Nucleus accumbens (tissue), 56 donors: Measurements from ENCODE around the gene RPP25L.

Experiments
- DNase-seq, 56 donors: peaks; one replicate each; lab custom pipeline; 2025; lab: John Stamatoyannopoulos, UW

Gene RPP25L

GRCh38 chr9:34588671-34589635 is 22.9 kb downstream of the RPP25L start:
- peak in 14 of 56 donors; percentile 16 to 62 (median 34) for DNase-seq

GRCh38 chr9:34587271-34587670 is 24.6 kb downstream of the RPP25L start:
- no peak for DNase-seq

- no peak for DNase-seq
These were observed 25.8 kb downstream of the RPP25L start for GRCh38 chr9:34585946-34586669.

- DNase-seq = no peak
These were observed 26.9 kb downstream of the RPP25L start for GRCh38 chr9:34584970-34585369.

- no peak for DNase-seq
These were observed 29.1 kb downstream of the RPP25L start for GRCh38 chr9:34582787-34583186.

DNA sequence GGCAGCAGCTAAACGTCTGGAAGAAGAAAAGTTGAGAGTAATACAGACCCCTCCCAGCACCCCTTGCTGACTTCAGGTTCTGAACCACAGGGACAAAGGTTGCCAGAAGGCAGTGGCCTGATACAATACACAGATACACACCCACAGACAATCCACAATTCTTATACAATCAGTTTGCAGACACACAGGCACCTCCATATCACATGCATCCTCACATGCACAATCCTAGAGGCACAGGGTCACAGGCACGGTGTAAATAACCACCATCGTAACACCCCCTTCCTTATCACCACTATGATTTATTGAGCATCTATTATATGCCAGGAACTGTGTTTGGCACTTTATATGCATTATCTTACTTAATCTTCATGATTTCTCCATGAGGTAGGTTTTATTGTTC is 30.6 kb downstream of the RPP25L start:
- DNase-seq = no peak

DNA sequence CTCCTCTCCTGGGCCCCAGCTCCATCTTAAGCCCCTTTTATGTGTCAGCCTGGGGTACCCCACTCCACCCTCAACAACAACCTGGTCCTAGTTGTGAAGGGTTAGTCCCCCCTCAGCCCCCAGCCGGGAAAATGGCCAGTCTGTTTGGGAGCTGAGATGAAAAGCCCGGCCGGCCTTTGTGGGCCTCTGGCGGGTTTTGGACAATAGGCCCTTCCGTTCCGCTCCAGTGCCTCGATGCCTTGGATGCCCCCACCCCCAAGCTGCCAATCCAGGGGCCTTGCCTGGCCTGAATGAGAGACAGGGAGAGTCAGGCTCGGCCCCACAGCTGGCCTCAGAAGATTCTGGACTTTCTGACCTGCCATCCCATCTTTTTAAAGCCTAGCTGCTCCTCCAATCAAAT is 31.5 kb downstream of the RPP25L start:
- DNase-seq = peak in 16 of 56 donors; percentile 12 to 52 (median 26)

DNA sequence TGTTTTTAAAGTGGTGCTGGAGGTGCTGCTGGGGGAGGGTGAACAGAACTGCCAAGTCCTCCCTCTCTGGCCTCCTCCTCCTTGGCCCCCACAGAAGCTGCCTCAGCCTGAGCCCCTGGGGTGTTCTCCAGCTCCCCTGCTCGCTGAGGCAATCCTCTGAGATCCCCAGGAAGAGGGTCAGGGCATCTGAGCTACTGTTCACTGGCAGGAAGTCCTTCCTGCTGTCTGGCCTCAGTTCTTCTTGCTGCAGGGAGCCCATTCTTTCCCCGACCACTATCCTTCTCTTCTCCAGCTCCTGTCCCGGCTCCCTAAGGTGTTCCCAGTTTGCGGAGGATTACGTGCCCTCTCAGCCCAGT is 32.1 kb downstream of the RPP25L start:
- DNase-seq = no peak

GRCh38 chr9:34579104-34579807 is 32.6 kb downstream of the RPP25L start:
- DNase-seq = peak in 6 of 56 donors; percentile 6 to 46 (median 25)

GRCh38 chr9:34578241-34579103 is 33.4 kb downstream of the RPP25L start:
- DNase-seq = peak in 5 of 56 donors; percentile 11 to 30 (median 23)

GRCh38 chr9:34577400-34578240 is 34.3 kb downstream of the RPP25L start:
- peak in 8 of 56 donors; percentile 3 to 62 (median 28) for DNase-seq

DNA sequence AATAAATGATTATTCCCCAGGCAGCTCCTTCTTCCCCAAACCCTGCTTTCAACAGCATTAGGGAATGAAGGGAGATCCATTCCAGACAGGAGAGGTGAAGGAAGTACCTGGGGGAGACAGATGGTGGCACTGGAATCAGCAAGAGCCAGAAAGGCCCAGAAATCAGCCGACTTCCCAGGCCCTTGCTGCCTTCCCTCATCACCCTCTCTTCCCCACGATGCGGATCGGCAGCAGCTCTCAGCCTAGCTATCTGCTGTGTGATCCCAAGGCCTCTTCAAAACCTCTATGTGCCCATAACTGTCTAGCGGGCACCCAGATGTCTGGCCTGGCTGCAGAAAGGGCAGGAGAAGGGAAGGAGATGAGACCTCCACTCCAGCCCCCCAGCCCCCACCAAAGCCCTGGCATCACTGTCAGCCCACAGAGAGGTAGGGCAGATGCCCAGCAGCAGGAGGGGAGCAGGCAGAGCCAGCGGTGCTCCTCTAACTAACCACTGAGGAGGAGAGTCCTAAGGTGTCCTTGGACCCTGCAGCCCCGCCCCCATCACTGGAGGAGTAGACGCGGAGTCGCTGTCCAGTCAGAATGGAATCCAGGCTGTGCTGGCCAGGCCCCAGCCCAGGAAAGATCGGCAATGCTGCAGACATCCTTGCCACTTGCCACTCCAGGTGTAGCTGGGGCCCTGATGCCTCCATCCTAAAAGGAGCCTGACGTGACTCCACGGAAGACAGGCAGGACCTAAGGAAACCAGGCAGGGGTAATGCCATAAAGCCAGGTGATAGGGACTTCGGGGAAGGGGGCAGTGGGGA is 35.1 kb downstream of the RPP25L start:
- no peak for DNase-seq

DNA sequence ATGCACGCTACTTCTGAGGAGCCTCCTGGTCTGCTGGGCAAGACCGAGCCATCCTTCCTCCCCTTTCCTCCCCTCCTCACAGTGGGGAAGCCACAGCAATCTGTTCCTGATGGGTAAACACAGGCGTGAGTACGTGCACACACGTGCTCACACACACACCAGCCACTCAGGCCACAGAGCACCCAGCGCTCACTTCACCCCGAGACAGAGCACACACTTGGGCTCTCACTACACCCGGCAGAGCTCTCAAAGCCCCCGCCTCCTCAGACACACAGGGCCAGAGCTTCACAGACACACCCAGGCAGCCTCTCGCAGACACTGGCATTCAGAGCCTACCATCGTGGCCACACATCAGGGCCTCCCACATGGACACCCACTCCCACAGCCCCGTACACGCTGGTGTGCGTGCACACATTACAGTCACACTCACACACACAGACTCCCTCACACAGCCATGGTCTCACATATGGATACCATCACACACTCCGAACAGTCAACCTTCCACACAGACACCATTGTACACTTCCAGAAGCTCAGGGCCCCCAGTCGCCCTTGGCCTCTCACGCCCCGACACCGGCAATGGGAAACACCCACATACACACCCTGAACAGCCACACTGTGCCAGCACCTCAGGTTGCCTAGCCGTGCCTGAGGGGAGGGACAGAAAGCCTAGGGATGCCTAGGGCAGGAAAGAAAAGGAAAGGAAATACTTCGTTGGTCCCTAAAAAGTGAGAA is 35.9 kb downstream of the RPP25L start:
- no peak for DNase-seq

DNA sequence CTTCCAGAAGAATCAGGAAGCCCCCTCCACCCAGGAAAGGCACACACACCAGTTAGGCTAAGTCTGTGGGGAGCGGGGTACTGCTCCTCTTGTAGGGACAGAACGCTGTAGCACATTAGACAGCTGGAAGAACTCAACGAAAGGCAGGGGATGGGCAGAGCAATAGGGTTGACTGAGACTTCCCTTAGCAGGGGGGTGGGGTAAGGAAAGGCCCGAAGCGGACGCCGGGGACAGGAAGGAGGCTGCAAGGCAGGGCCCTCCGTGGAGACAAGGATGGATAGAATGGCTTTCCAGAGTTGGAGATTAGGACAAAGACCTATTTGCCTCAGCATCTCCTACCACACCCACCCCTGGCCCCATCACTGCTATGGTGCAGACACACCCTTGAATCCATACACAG is 36.7 kb downstream of the RPP25L start:
- DNase-seq = no peak

- DNase-seq = no peak
These were observed 37.3 kb downstream of the RPP25L start for GRCh38 chr9:34574571-34574970.

GRCh38 chr9:34573599-34574325 is 38.1 kb downstream of the RPP25L start:
- DNase-seq = no peak

DNA sequence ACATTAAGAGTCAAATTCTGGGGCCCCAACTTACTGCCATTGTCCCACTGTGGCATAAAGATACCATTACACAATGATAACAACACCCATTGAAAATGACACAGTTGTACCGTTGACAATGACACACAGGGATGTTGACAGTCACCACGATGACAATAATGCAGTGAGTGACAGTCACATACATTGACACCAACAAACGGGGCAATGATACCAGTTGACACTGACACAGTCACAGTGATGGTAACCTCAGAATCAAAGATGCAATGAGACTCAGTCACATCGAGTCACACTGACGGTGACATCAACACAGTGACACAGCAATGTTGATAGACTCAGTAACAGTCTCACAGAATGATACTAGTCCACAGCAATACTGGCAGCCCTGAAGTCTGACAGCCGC is 39.3 kb downstream of the RPP25L start:
- no peak for DNase-seq
